ENCODE measurements around the gene PTK7. TPM values are rescaled to one million over a fixed set of nuclear protein-coding genes. Genes with fewer than 3 reads are reported as not detected.
A peak's percentile ranks its signal among the peaks of the same experiment; 100 is the strongest.

Gene PTK7
- total and polyA plus RNA-seq, 2 of the 8 experiments (the other 6 are each of a cell fraction or from before 2014, with no cell fraction given): 110 to 138 TPM

DNA sequence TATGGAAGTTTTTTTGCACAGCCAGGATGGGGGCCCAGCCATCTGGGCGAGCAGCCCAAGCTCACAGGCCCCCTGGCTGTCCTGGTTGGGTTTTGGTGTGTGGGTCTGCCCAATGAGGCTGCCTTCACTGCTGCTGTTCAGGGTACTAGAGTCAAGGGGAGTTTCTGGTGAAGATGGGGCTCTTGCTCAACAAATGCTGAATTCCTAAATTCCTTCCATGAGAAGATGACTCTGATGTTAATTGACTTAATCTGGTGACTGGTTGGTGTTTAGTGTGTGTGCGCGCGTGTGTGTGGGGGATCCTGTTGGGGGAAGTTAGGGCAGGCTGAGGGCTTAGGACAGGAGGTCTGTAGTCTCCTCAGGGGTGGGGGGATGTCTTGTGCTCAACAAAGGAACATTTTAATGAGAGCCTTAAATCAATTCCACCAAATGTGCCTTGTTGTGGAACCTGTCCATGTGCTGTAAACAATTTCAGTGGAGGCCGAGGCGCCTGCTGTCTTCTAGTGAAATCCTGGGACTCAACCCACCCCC lies 1.9 kb downstream of the PTK7 start:
- CTCF ChIA-PET (ENCODE audit: partially characterized antibody): interaction anchor here (0.6 to 4.8 kb wide), 8 partner anchors 7 to 96 kb away, joined by 3 to 40 read pairs (median 12); no protein-coding TSS in a partner anchor
- H2AK5ac ChIP-seq (ENCODE audit: low read depth, low read length): no peak overlapping the region; the same call in 1 of the 2 replicates
- H3K79me2 ChIP-seq (ENCODE audit: control insufficient read depth in 1 of 2, insufficient read depth in 2 of 2, low read length in 2 of 2): peaks cover 12 to 61% of the 10 kb centered on the region in 2 experiments
- peaks cover 6 to 19% (median 10%) of the 10 kb centered on the region in 4 experiments; a peak in 6 of 7 replicates for H3K4me1 ChIP-seq (replicated peaks in 1 of 4; ENCODE audit: control insufficient read depth in 3 of 4, insufficient read depth in 4 of 4, low read length in 3 of 4)
- H3K56ac ChIP-seq (replicated peaks; ENCODE audit: insufficient read length, low read depth, low read length): no peak overlapping the region
- TF ChIP-seq JUN (IDR thresholded peaks at IDR 0.05; ENCODE audit: low read depth, low read length): no peak
- TF ChIP-seq POLR2AphosphoS5 (IDR thresholded peaks at IDR 0.05; ENCODE audit: low read depth, low read length): 0 out of 2 replicates have a peak, but pooled peaks have one; percentile 24
- TF ChIP-seq RNF2 (IDR thresholded peaks at IDR 0.05; ENCODE audit: borderline replicate concordance, low read depth, low read length, missing control alignments, poor library complexity, severe bottlenecking): no peak
- no peak for TF ChIP-seq KDM4A (IDR thresholded peaks at IDR 0.05; ENCODE audit: low read depth, low read length, severe bottlenecking)
- TF ChIP-seq NANOG (IDR thresholded peaks at IDR 0.05; ENCODE audit: insufficient read depth, low read depth, low read length, poor library complexity, severe bottlenecking): no peak
- TF ChIP-seq GTF2F1 (IDR thresholded peaks at IDR 0.05; ENCODE audit: borderline replicate concordance, low read depth, low read length): no peak
- TF ChIP-seq CEBPB (IDR thresholded peaks at IDR 0.05; ENCODE audit: low read depth, low read length): peak; percentile 59; the same call in 1 of the 2 replicates
- peaks cover 15% of the 10 kb centered on the region for H3K79me1 ChIP-seq (ENCODE audit: low read depth, low read length)
- H4K8ac ChIP-seq (ENCODE audit: extremely low read depth, insufficient read depth, low read length): no peak overlapping the region
- peaks cover 15 to 18% of the 10 kb centered on the region in 2 experiments for H4K20me1 ChIP-seq (replicated peaks in 1 of 2; ENCODE audit: control insufficient read depth in 1 of 2, insufficient read depth in 2 of 2, low read length in 2 of 2)
- peaks cover 0 to under 1% (median 0%) of the 10 kb centered on the region in 4 experiments; a peak in 2 of 8 replicates for H3K36me3 ChIP-seq (ENCODE audit: control insufficient read depth in 2 of 4, insufficient read depth in 4 of 4, low read length in 3 of 4)
- no peak overlapping the region for H3K23ac ChIP-seq (ENCODE audit: insufficient read length)
- no peak overlapping the region for H2BK5ac ChIP-seq (ENCODE audit: low read depth, low read length)
- H2AFZ ChIP-seq (ENCODE audit: low read length): no peak overlapping the region
- no peak overlapping the region for H2BK120ac ChIP-seq (replicated peaks; ENCODE audit: low read depth, low read length)
- WGBS, 2 experiments (ENCODE audit: extremely low coverage in 1 of 2, insufficient coverage in 1 of 2, insufficient read length in 1 of 2, insufficient replicate concordance in 2 of 2, low coverage in 1 of 2, low lambda C conversion rate in 2 of 2, missing lambda C conversion rate in 1 of 2): 67% methylated on average over 6 of the region's 6 CpGs; no CpG with 5 or more reads in 1 of the 2 experiments
- POLR2A ChIA-PET (ENCODE audit: partially characterized antibody): interaction anchor here (0.9 to 5.0 kb wide), 12 partner anchors 9 to 102 kb away, joined by 3 to 43 read pairs (median 9); partner anchors contain the start of genes CUL7, KLC4, MRPL2 and SRF
- 0 out of 2 replicates have a peak overlapping the region, but pooled peaks have one; percentile 46 for H2BK15ac ChIP-seq (ENCODE audit: low read length)
- peak overlapping the region; percentile 32; the same call in 1 of the 2 replicates for H3K18ac ChIP-seq (ENCODE audit: extremely low read depth, low read length)
- H4K5ac ChIP-seq (ENCODE audit: insufficient read length, low read depth, low read length): no peak overlapping the region
- no peak overlapping the region for H3K14ac ChIP-seq (ENCODE audit: insufficient read length)
- H3K9ac ChIP-seq (replicated peaks in 1 of 4; ENCODE audit: extremely low read depth in 1 of 4, low read depth in 3 of 4, low read length in 3 of 4): peak overlapping the region in 1 of 4 experiments; percentile 16; a peak in 2 of 7 replicates
- H3K4me3 ChIP-seq (ENCODE audit: extremely low read depth in 1 of 4, insufficient read depth in 2 of 4, low read depth in 3 of 4, low read length in 4 of 4): peak overlapping the region; percentile 84 to 95 (median 94); a peak in 7 of 8 replicates
- H3K27me3 ChIP-seq (replicated peaks in 1 of 4; ENCODE audit: control insufficient read depth in 3 of 4, extremely low read depth in 1 of 4, insufficient read depth in 3 of 4, low read length in 3 of 4): 0 out of 7 replicates have a peak, but pooled peaks cover 0 to 2% (median 0%) of the 10 kb centered on the region in 4 experiments
- FAIRE-seq: no peak
- H3K27ac ChIP-seq (ENCODE audit: low read depth, low read length): no peak overlapping the region
- H3K23me2 ChIP-seq (ENCODE audit: low read depth, low read length): peaks cover 10% of the 10 kb centered on the region; the same call in 1 of the 2 replicates
- H4K91ac ChIP-seq (replicated peaks; ENCODE audit: insufficient read length, low read length): no peak overlapping the region
- no peaks in the 10 kb centered on the region for H3K9me3 ChIP-seq (ENCODE audit: insufficient read depth in 2 of 2, low read depth in 1 of 2, low read length in 1 of 2)
- H2BK12ac ChIP-seq (ENCODE audit: low read depth, low read length): no peak overlapping the region
- H3K4me2 ChIP-seq (ENCODE audit: insufficient read depth in 1 of 2, low read depth in 2 of 2, low read length in 2 of 2): peak overlapping the region; percentile 68 to 72
- no peak for DNase-seq (ENCODE audit: low read depth in 1 of 2, low spot score in 2 of 2)
- no peak overlapping the region for H3K4ac ChIP-seq (replicated peaks; ENCODE audit: insufficient read length, low read depth, low read length)
- H2BK20ac ChIP-seq (ENCODE audit: low read length): no peak overlapping the region
